ENCODE data around the gene HTR3B.

Gene HTR3B

DNA sequence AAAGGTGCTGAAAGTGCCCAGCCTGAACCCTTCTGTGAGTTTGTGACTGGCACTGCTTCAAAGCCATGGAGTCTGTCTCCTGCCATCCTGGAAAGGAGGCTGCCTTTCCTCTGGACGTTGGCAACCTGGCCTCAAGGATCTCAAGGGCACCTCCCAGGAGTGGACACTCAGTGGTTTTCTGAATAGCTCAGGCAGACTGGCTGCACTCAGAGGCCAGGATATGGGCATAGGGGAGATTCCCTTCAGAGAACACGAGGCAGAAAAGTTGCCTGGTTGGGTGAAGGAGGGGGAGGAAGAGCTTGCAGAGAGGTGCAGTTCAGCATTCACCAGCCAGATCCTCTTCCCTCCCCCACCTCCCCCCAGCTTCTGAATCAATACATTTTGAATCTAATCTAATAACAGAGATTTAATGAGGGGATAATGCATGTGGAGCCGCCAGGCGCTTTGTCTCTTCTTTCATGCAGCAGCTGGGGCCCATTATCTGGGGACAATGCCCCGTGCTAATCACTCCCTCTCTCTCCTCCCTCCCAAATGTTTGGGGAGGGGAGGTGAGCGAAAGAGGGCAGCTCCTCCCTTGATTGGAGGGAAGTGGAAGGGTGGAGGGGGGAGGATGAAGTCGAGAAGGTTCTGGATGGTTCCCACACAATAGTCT is 88.0 kb downstream of the HTR3B start:
- DNase-seq: no peak

DNA sequence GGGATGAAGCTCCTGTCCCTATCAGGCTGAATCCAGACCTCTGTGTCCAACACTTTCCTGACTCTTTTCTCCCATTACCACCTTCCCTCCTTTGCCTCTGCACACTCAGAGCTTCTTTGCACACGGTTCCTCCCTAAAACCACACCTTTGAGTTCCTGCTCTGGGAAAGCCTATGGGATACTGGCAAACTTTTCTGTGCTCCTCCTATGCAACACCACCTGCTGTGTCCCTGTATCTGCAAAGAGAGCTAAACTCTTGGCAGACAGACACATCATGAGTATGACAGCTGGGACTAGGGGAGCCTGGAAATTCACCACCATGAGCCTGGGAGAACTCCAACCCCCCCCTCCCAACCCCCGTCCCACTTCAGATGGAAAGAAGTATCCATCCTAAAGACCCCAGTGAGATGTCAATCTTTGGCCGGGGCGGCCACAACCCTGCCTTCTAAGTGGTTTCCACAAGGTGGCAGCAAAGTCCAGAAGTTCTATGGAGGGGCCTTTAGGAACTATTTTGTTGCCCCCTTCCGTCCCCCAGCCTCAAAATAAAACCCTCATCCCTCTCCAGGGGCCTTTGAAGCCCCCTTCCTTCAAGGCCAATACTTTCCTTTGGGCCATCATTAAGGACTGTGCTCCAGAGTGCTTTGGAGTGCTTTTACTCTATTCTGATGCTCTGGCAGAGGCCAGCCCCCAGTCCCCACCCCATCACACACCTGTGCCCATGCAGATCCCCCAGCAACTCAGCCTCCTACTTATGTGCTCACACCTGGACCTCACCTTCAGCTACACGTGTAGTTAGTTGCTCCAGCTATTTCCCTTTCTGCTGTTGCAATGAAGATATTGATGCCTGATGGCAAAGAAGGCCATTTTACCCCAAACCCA is 89.7 kb downstream of the HTR3B start:
- DNase-seq: peak; percentile 64
